ENCODE data around the gene LANCL2.

The LANCL2 gene

DNA sequence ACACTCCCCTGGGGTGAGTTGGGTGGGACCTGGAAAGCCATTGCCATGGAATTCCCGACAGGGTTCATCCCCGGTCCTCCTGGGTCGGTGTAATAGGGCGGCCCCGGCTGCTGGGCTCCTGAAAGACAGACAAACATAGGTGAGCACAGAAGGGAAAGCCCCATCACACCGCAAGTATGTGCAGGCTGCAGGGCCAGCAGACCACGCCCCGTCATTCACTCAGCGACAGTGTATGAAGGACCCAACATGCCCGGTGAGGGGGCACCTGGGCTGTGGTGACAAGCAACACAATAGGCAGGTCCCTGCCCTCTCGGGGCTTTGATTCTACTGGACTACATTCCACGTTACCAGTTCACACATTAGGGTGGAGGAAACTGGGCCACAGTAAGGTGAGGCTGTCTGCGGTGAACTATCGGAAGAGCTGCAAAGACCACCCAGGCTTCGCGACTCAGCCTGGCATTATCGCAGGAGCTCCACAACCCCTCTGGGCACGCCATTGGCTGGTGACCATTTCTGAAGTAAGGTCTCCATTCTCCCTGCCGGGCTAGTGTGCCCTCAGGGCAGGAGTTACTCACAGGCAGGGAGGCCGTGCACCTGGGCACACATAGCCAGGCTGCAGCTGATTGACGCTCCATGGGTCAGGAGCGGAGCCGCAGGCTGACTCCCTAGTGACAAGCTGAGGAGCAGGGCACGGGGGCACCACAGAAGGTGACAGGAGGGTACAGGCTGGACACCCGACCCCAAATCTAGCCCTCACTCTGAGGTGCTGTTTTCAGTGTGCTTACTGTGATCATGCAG lies 108.0 kb downstream of the LANCL2 start:
- DNase-seq, result no peak

DNA sequence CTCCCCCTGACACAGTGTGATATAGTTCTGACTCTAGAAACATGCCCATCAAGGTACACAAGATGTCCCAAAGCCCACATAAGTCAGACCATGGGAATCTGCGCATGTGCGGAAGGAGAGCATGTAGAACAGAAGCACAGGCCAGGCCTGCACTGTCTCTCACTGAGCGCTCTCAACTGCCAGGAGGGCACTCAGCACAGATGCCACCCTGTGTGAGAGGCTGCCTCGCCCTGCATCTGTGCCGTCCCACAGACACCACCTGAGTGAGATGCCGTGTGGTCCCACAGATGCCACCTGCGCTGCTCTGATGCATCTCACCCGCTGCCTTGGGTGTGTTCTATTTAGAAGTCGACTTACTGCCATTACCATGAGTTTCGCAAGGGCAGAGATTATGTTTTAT lies 108.8 kb downstream of the LANCL2 start:
- no peak for DNase-seq

DNA sequence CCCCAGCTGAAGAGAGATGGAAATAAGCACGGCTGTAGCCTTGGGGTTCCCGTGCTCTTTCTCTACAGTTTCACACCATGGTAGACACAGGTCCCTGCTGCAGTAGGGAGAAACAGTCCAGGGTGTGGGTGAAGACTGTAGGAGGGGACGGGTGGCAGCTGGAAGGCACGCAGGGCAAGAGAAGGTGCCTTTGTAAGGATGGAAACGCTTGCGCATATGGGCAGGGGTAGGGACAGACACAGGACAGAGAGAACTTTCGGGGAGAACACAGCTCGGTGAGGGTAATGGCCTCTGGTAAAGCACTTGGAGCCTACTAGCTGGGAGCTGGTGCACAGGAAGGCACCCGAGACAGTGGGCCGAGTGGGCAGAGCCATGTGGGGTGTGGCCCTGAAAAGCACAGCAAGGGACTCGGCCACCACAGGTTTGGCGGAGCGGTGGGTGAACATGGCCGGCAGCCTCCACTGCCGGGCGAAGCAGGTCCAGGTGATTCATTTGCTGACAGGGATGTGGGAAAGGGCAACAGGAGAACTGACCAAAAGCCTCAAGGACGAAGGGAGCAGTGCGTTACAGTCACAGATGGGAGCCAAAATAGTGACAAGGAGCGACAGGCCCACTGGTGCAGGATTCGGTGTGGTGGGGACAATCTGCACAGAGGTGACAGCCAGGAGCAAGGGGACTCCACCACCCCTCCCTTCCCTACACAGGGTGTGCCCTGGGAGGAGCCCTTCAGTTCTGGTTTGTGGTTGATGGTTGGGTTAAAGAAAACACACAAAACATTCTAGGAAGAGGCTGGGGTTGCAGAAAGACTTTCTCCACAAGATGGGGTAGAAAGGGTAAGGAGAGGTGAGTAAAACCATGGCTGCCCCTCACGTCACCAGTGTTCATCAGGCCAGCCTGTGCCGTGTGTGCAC lies 110.1 kb downstream of the LANCL2 start:
- no peak for DNase-seq

DNA sequence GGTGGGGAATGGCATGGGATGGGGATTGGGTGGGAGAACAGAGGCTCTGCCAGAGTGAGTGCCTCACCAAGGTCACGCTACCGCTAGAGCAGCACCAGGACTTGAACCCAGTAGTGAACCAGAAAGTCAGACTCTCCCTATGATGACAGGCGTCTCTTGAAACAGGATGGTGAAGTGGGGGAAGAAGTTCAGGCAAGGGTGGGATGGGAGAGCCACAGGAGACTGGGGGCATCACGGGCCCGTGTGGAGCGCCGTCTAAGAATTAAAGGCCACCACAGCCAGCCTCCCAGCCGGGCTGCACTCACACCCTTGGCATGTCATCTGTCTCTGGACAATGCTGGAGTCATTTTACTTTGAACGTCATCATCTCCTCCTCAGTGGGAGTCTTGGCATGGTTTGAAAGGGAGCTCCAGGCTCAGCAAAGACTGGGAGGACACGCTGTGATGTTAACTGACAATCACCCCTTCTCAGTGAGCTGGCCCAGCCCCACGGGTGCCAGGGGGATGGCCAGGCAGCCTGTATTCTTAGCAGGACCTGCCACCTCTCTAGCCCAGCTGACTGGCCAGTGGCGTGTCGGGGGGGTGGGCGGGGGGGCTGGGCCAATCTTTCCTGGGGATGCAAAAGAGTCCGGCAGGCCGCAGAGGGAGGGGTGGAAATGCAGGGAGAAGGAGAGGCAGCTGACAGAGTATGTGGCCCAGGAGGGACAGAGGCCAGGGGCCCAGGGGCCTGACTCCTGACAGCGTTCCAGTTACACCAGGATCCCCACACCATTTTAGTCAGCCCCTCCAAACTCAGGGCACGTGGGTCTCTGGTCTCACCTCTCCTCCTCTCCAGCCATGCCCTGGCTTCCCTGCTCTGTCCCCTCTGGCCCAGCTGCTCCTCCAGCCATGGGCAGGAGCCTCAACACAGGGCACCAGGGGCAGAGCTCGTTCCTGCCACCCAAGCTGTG lies 111.0 kb downstream of the LANCL2 start:
- no peak for DNase-seq

DNA sequence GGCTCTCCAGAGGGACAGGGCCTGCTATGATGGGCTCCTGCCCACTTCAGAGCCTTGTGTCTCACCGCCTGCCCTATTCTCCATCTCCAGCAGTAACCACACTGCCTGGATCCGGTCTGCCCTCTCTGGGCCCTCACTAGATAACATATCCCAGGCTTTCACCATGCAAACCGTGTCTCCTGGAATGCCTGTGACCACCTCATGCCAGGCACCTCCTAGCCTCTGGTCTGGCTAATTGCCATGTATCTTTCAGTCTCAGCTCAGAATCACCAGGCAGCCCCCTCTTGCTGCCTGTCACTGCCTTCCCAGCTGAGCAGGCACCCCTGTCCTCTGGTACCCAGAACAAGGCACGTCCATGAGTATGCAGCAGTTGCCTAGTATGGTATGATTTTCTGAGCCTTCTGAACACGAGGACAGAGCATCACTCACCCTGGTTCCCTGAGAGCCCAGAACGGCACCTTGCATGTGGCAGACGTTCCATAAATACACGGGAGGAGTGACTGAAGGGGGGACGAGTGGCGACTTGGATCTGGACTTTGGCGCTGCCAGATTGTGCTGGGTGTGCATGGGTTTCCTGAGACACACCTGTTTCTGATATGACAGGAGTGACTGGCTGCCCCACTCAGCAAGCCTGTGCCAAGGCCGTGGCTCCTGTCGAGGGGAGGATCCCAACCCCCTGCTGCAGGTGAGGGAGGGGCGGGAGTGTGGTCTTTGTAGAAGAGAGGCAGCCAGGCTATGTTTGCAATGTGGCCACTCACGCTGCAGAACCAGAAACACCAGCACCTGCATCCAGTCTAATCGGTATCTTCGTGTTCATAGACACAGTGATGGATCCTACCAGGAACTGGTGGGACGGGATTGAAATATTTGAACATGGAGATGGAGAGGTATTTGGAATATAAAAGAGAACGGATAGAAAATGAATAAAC lies 112.0 kb downstream of the LANCL2 start:
- no peak for DNase-seq

DNA sequence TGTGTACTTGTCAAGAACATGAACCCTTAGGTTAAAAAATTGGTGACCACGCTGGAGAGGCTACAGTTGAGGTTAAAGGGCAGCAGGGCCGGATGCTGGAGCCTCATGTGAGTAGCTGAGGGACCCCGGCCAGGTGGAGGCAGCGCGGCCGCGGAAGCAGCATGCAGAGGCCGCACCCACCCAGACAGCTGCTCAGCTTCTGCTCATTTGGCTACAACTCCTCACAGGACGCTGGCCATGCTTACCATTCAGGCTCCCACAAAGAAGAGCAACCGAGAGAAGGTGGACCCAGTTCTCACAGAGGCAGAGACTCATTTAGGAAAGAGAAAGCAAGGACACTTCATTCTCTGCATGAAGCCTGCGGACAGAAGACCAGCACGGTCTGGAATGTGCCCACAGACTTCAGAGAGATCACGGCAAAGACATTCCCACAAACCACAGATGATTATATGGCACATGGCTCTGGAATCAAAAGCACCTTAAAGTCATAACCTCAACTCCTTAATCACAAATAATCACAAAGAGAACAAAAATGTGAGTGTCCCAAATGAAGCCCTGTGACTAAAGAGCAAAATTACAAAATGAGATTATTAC lies 112.7 kb downstream of the LANCL2 start:
- DNase-seq, result peak in 1 of 2 experiments; percentile 1

DNA sequence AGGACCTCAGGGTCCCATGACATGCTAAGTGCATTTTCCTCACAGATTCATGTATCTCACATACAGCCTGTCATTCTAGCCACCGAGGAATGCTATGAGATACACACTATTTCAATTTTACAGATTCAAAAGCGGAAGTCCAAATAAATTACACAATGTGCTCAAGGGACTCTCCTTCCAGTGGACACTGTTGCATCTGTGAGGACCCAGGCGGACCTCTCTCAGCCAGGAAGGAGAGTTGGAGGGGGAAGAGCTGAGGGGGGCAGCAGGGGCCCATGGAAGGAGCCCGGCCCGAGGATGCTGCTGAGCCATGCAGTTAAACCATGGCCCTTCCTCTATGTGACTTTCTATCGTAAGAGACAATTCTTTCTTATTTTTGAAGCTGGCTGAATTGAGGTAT lies 113.6 kb downstream of the LANCL2 start:
- no peak for DNase-seq

DNA sequence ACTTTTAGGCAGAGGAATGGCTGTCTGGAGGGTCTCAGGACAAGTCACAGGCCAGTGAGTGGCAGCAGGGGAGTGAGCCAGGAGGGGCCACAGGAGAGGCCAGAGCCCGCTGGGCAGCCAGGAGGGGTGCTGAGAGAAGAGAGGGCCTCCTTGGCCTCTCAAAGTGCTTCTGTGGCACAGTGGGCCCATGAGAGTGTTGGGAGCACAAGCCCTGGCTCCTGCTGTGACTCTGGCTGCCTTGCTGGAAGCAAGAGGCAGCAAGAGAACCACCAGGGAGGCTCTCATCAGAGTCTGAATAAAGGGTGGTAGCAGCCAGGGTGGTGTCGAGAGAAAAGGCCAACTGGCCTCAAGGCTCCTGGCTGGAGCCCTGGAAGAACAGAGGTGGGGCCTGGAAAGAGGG lies 116.0 kb downstream of the LANCL2 start:
- peak in 1 of 2 experiments; percentile 2 for DNase-seq

DNA sequence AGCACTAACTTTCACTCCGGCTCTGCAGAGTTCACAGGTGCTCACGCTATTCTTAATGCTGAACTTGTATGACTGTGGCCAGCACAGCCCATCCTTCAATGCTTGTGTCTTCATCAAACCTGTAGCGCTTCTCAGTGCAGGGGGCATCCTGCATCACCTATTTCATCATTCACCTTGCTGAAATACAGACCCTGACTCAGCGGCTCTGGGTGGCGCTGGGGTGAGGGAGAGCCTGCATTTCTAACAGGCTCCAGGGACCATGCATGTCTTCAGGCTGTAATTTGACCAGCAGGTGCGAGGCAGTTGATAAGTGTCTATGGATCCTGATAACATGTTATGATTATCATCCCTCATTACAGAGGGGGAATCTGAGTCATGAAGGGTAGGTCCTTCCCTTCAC lies 117.9 kb downstream of the LANCL2 start:
- DNase-seq, result no peak

All from activated CD4-positive, alpha-beta T cell treated with anti-CD3 and anti-CD28 coated beads, Interleukin-2, amount 50 U/mL, for 48 hours (primary cell).